GM19099 (cell line): ENCODE data around the gene UPK3A.

Experiments used
- POLR2A ChIP-seq: IDR thresholded peaks from 3 replicates; pipeline ENCODE4 v1.6.1; 2011; ENCODE audit warnings: low read depth; ENCODE audit not compliant: insufficient read length; ENCODE audit errors: extremely low read depth

Gene UPK3A

DNA sequence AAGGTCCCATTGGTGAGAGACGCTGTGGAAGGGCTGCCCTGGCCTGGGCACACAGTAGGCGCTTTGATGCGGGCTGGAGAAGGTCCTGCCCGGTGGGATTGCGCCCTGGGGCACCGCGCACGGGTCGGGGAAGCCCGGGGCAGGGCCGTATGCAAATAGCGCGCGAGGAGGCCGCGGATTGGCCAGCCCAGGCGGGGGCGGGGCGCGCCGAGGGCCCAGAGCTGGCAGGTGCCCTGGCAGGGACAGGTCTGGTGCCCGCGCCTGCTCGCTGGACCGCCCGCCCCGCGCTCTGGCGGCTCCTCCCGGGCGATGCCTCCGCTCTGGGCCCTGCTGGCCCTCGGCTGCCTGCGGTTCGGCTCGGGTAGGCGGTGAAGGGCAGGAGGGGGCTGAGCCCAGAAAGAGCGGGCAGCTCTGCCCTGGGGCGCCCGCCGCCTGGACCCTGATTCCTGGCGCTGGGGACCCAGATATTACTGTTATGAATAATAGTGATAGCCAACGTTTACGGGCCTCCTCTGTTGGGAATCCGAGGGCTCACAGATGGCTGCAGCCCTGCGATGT lies at the start of gene UPK3A:
UPK3A (plus strand) TSS at position 245 of the 558 bp plus-strand sequence; CDS start at position 310, 65 bp downstream.
- no peak for TF ChIP-seq POLR2A

DNA sequence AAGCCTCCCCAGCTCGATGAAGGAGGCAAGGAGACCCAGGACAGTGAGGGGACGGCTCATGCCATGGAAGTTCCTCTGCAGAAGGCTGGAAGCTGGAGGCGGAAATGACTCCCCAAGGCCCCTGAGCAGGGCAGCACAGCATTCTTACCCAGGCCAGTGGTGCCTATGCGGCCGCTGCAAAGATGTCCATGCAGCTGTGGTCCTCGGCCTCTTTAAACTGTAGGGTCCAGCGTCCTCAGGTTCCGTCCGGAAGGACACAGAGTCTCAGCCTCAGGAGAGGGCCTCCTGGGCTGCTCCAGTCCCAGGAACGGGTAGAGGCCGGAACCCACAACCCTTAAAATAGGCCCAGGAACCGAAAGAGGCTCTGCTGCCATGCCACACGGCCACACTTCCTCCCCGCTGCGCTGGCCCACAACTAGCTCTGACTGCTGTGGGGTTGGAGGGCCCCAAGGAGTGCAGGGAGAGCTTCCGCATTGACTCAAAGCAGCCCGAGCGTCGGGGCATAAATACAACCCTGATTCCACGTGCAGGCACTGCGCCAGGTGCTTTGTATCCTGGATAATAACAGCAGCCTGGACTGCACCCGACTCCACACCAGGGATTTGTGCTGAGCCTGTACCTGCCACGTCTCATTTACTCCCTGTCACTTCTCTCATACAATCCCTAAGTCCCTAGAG lies 49.5 kb upstream of the UPK3A start:
- peak; percentile 39 for TF ChIP-seq POLR2A

DNA sequence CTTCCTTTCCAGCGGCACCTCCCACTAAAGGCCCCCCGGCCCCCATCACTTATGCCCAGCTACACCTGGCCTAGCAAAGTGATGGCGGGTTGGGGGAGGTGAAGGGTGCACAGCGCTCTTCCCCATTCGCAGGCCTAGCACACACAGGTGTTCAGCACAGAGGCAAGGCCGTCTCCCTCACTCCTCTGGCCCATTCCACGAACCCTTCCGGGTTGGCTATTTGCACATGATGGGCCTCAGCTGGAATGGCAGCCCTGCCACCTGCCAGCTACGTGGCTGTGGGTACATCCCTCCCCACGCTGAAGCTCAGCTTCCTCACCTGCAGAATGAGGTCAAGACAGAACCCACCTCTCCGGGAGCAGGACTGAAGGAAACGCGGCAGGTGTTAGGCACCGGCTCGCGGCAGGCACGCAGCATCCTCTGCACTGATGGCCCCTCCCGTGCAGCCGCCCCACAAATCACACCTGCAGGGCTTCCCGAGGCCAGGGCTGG lies 48.9 kb upstream of the UPK3A start:
- no peak for TF ChIP-seq POLR2A

DNA sequence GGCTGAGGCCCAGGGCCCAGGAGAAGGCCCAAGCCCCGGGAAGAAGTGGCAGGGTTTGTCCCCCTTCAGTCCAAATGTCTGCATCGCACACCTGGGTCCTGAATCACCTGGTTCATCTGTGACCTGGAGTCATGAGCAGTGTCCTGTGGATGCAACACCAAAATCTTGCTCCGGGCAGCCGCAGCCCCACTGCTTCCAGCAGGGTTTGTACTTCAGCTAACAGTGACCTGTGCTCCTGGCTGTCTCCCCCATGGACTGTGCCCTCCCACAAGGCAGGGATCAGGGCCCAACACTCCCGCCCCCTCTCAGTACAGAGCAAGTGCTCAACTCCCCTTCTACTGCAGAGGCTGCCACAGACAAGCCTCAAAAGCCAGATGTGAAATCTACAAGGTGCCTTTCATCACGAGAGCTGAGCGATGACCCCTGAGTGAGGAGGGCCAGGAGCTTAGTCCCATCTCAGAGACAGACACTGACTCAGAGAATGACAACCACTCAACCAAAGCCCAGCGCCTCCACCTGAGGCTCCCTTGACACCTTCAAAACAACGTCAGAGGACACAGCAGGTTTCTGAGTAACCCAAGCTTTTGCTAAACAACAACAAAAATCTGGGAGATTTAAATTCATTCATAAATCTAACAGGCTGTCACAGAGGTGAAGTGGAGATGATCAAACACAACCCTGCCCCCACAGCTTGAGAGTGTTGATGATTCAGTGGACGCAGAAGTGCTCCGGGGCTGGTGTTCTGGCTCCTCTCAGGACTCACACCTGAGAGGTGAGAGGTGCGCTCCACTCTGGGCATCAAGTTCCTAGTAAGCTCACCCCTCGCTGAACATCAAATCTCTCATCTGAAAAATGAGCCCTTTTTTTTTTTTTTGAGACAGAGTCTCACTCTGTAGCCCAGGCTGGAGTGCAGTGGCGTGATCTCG lies 47.4 kb upstream of the UPK3A start:
- no peak for TF ChIP-seq POLR2A

DNA sequence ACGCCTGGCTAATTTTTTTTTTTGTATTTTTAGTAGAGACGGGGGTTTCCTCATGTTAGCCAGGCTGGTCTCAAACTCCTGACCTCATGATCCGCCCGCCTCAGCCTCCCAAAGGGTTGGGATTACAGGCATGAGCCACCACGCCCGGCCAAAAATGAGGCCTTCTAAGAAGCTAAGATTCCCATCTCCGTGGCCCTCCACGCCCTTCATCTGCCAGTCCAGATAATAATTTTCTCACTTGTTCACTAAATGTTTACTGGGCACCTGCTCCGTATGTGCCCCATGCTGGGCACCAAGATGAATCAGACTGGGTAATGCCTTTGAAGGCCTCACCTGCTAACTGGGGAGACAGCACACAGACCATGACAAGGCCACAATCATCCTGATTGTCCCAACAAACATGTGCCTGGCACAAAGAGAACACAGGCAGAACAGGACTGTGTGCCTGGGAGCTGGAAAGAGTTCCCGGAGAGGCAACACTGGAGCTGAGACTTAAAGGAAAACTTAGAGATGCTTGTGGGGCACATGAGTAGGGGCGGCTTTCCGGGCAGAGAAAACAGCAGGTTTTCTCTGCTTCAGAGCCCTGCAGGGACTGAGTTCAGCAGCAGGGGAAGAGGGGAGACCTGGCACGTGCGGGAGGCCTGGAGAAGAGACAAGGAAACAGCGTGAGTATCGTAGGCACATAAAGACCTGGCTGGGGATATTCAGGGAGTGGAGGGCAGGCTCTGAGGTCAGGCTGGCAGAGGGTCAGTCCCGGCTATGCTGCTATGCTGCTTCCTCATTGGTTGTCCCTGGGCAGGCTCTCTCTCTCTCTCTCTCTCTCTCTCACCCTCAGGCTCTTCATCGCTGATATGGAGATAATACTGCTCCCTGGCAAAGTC lies 46.4 kb upstream of the UPK3A start:
- TF ChIP-seq POLR2A: no peak

DNA sequence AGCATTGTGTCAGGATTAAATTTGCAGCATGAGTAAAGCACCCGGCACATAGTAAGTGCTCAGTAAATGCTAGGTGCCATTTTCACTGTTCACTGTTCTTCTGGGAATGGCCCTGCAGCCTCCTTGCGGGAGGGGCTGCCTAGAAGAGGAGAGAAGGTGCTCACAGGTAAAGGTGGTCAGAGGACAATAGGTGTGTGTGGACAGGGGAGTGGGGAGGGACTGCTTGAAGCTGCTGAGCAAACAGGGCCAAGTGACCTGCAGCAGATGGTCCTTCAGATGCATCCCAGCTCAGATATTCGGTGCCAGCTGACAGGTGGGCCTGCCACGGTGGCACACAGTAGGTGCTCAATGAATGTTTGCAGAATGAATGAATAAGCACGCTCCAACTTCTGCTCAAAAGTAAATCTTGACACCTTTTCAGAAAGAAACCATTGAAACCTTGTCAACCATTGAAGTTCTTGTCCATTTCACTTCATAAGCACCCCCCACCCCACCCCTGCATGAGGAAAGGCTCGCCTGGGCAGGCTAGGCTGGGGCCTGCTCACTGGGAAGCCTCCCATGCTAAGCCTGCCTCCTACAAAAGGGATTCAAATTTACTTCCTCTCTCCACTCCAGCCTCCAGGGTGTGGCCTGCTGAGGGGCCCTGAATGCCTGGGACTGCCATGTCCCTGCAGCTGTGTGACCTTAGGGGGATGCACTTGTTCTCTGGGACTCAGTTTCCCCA lies 45.6 kb upstream of the UPK3A start:
- no peak for TF ChIP-seq POLR2A

DNA sequence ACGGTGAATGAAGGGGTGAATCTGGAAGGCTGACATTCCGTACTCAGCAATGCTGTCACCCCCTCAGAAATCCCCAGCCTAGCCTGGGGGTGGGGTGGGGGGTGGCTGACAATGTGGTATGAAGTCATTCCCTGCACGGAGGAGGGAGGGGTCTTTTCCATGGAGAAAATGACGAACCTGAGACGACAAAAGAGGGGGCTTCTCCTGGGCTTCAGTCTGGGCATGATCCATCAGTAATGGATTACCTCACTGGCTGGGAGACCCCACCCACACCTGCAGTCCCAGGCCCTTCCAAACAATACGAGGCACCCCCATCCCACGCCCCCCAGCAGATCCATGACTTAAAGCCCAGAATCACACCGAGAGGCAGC lies 45.1 kb upstream of the UPK3A start:
- TF ChIP-seq POLR2A: no peak

DNA sequence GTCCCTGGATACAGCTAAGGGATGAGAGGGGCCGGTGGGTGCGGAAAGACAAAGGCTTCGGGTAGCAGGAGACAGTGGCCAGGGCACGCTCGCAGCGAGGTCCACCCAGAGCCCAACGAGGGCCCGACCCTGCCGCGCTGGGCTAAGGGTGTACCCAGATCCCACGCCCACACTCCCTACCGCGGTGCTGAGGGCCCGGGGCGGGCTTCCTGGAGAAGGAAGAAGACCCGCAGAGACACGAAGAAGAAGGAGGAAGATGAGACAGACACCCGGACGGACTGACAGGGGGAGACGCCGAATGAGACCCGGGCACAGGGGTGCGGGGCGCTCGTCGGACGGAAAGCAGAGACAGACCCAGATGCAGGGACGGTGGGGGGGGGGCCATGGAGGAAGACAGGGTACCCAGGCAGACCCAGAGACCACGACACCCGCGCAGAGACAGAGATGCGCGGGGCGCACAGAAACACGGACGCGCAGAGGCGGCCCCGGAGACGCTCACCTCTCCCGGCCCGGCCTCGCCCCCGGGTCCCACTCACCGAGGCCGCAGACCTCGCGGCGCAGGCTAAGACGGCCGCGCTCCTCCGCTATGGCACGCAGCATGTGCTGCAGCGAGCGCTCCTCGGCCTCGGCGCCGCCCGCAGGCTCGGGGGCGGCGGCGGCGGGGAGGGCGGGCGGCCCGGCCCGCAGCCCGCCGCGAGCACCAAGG lies 44.5 kb upstream of the UPK3A start:
- no peak for TF ChIP-seq POLR2A

DNA sequence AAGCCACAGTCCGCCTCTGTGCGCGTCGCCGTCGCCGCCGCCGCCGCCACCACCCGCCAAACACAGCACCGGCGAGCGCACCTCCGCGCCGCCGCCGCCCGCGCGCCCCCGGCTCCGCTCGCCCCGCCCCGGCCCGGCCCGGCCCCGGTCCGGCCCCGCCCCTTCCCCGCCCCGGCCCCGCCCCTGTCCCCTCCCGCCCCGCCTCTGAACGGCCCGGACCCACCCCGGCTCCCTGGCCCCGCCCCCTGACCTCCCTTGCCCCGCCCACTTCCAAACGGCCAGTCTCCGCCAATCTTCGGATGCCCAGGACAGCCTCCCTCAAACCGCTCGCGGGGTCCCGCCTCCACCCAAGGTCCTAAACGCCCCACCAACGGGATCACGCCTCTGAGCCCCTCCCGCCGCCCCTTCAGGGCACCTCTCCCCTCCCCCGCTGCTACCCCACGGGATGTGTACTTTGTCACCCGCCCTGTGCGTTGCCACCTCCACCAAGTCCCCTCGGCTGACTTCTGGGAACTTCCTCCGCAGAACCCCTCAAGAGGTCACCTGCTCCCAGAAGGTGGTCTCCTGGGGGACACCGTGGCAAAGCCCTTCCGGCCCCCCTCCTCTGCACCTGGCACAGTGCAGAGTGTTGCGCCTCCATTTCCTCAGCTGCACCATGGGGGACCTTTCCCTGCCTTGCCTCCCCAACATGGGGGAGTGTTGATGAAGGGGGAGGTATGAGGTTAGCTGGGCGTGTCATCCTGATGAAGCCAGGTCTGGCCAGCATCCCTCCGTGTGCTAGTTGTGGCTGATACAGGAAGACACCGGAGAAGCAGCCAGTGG lies 43.7 kb upstream of the UPK3A start, which contains the start of gene KIAA0930:
KIAA0930 (minus strand) TSS at position 85 of the 822 bp plus-strand sequence. CDS start 191 bp downstream, outside the sequence.
- peak; percentile 50 for TF ChIP-seq POLR2A

DNA sequence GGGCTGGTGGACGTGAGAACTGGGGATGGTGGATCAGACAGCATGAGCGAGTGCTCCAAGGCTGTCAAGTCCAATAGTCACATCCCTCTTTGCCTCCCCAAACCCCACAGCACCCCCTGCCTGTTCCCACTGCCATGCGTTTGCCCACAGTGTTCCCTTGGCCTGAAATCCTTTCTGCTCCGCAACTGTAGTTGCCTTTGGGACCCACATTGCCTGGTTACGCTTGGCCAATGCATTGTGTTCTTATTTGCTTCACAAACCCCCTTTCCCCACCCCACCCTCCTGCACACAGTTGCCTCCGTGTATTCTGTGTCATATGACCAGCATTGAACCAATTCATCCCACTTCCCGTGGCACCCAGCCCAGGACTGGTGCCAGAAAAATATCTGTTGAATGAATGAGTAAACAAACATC lies 42.0 kb upstream of the UPK3A start:
- no peak for TF ChIP-seq POLR2A

DNA sequence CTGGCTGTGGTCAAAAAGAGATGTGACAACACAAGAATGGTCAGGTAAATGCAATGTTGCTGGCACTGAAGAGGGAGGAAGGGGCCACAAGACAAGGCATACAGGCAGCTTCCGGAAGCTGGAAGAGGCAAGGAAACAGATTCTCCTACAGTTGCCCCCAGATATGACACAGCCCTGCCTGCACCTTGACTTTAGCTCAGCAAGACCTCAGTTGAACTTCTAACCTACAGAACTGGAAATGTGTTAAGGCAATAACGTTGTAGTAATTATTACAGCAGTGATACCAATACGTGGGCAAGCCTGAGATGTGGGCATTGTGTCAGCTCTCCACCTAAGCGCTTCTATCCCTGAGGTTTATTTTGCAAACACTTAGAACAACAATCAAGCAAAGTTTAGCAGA lies 39.8 kb upstream of the UPK3A start:
- TF ChIP-seq POLR2A: no peak
